ENCODE measurements around the gene KLHL11.
A peak's percentile ranks its signal among the peaks of the same experiment; 100 is the strongest.
"Not testable (repeated sequence)": the region's sequence is repeated elsewhere in the genome, so short reads cannot be mapped to it uniquely, and the experiment has no call there.

KLHL11 gene

DNA sequence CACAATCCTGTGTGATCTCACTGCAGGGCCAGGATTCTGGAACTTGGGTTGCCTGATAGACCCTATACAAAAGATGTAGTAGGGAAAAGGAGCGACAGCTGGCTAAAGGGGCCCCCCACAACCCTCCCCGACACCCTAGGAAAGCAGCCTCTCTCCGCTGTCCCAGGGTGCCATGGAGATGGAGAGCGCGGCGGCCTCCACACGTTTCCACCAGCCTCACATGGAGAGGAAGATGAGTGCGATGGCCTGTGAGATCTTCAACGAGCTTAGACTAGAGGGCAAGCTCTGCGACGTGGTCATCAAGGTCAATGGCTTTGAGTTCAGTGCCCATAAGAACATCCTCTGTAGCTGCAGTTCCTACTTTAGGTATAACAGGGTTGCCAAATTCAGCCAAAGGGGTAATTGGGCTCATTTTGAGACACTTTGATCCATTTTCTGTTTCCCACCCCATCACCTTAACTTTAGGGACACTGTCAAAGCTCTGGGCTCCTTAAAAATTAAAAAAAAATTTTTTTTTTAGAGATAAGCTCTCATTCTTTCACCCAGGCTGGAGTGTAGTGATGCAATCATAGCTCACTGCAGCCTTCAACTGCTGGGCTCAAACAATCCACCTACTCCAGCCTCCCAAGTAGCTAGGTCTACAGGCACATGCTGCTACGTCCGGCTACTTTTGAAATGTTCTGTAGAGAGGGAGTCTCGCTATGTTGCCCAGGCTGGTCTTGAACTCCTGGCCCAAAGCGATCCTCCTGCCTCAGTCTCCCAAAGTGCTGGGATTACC lies 27.3 kb downstream of the KLHL11 start, which contains the start of gene KLHL10:
TSS of gene KLHL10 (plus strand) at position 65 of the 778 bp plus-strand sequence. CDS start at position 173, 108 bp downstream.
- DNase-seq, result no peak

DNA sequence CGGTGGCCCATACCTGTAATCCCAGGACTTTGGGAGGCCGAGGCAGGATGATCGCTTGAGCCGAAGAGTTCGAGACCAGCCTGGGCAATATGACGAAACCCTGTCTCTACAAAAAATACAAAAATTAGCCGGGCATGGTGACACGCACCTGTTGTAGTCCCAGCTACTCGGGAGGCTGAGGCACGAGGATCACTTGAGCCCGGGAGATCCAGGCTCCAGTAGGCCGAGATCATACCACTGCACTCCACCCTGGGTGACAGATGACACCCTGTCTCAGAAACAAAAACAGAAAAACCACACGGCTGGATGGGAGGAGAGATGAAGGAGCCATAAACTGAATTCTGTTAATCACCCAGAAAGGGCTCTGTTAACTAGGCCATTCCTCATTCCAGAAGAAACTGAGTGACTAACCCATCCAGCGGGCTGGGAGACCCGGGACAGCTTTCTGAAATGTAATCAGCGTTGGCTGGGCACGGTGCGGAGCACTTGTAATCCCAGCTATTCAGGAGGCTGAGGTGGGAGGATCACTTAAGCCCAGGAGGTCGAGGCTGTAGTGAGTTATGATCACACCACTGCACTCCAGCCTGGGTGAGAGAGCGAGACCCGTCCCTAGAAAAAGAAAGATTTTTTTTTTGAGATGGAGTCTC lies 28.6 kb downstream of the KLHL11 start:
- DNase-seq, result no peak

DNA sequence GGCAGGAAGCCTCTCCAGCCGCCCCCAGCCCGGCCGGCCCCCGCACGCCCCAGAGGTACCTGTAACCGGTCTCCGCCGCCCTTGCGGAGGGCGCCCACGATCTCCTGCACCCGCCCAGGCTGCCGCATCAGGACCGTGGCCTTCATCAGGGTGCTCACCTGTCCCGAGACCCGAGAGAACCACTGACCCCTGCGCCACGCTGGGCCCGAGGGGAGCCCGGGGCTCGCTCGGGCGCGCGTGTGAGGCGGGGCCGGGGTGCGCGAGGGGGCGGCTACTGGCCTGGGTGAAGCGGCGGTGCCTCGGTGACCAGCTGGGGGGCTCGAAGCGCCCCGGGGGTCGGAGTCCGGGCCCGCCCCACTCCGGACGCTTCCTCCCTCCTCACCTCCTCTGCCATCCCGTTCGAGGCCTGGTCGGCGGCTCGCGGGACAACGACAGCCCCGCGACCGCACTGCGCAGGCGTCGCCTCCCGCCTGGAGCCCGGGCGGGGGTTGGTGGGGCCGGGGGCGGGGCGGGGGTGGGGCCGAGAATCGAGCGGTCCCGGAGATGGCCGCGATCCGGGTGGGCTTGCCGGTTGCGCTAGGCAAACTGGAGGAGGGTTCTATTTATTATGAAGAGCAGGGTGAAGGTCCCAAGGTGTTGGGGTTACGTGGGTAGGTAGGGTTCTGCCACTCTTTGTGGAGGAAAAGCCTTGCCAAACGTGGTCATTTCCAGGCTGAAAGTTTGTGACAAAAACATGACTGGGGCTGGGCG lies 29.2 kb downstream of the KLHL11 start, which contains the start of gene NT5C3B:
TSS of gene NT5C3B (minus strand) at position 433 of the 750 bp plus-strand sequence. CDS start at position 394, 39 bp downstream.
- DNase-seq, result peak in 45 of 51 donors; percentile 6 to 78 (median 44)

DNA sequence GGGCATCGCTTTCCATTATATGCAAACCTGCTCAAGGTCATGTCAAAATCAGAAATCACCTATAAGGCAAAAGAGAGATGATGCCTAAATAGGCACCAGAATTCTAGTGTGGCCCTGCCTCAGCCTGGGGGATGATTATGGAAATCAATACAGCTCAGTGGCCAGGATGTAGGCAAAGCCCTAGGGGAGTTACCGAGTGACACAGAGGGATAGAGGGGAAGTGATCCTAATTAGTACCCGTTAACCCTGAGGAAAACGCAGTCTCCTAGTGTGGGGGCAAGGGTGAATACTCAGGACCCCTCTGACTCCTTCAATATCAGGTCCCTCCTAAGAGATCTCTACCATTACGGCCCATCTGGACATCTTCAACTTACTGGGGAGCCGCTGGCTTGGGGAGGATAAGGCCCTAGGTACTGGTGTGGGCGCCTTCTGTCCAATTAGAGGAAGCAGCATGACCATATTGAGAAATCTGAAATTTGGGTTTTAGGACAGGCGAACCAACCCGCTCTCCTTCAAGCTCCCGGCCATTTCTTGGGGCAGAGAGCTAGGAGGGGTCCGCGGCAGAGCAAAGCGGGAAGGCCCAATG lies 29.9 kb downstream of the KLHL11 start:
- DNase-seq, result peak in 2 of 51 donors; percentile 10 to 13

DNA sequence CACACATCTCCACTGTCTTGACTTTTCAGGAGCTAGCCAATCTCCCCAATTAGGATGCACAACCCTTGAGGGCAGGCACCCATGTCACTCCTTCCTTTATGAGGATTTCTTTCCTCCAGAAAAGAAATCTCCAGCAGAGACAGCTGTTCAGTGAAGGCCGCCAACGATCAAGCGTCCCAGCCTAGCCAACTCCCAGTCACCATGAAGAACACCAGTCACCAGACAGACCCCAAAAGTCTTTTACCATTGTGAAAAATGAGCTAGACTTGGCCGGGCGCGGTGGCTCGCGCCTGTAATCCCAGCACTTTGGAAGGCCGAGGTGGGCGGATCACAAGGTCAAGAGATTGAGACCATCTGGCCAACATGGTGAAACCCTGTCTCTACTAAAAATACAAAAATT lies 35.3 kb downstream of the KLHL11 start:
- not testable (repeated sequence) for DNase-seq

DNA sequence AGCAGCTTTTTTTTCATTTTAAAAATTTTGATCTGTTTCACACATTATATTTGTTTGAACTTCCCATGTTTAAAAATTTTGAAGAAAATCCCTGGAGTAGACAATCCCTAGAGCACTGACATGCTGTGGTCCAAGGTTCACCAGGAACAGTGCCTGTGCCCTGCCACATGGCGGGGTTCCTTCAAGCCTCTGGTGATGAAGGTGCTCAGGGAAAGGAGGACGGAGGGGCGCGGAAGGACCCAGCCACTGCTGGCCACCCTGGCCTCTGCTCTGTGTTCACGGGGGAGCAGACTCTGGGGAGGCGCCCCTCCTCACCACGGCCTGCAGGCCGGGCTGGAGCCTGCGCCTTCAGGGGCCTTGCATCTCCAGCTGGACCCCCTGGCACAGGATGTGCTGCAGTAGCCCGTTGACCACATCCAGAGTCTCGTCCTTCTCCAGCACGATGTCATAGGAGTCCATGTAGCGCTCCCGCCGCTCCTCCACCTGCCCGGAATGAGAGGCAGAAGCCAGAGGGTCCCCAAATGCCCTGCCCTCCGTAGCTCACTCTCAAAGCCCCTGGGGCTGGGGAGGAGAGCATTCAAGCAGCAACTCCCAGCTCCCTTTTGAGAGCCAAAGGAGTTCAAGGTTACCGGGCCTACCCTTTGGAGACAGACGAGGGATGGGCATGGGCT lies 39.9 kb downstream of the KLHL11 start:
- DNase-seq, result no peak

DNA sequence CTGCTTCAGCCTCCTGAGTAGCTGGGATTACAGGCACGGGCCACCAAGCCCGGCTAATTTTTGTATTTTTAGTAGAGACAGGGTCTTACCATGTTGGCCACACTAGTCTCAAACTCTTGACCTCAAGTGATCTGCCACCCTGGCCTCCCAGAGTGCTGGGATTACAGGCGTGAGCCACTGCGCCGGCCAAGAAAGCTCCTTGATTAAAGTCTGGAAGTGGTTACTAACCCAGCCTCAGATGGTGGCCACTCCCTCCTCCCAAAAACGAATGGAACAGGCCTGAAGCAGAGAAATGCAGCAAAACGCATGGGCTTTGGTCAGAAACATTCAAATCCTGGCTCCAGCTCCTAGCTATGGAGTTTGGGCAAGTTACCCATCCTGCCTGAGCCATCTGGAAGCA lies 41.1 kb downstream of the KLHL11 start:
- DNase-seq, result no peak

DNA sequence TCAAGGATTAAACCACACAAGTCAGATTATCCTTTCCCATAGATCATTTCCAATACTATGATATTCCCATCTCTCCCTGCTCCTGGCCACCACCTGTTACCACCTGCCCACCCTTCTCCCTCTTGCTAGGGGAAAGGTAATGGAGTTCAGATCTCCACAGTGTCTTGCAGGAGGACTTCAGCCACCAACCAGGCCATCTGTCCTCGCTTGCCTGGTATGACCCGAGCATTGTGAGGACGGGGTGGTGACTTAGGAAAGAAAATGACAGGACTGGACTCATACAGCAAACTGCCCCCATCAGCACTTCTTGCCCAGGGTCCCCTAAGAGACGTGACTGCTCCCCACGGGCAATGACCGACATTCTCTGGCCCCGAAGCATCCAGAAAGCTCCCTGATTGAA lies 41.6 kb downstream of the KLHL11 start:
- DNase-seq, result no peak

DNA sequence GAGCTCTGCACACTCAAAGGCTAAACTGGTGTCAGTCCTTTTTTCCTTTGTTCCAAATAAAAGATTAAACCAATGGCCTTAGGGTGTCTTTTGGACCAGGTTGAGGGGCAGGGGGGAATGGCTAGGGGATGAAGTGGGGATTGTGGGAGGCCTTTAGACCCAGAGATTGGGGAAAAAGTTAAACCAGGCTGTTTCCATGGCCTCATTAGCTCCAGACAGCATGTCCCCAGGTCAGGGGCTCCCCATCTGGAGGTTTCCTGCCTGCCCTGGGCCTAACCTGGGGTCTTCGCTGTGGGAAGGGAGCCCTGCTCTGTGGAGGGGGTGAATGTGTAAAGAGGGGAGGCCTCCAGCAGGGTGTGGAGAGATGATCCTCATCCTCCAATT lies 42.1 kb downstream of the KLHL11 start:
- DNase-seq, result no peak

DNA sequence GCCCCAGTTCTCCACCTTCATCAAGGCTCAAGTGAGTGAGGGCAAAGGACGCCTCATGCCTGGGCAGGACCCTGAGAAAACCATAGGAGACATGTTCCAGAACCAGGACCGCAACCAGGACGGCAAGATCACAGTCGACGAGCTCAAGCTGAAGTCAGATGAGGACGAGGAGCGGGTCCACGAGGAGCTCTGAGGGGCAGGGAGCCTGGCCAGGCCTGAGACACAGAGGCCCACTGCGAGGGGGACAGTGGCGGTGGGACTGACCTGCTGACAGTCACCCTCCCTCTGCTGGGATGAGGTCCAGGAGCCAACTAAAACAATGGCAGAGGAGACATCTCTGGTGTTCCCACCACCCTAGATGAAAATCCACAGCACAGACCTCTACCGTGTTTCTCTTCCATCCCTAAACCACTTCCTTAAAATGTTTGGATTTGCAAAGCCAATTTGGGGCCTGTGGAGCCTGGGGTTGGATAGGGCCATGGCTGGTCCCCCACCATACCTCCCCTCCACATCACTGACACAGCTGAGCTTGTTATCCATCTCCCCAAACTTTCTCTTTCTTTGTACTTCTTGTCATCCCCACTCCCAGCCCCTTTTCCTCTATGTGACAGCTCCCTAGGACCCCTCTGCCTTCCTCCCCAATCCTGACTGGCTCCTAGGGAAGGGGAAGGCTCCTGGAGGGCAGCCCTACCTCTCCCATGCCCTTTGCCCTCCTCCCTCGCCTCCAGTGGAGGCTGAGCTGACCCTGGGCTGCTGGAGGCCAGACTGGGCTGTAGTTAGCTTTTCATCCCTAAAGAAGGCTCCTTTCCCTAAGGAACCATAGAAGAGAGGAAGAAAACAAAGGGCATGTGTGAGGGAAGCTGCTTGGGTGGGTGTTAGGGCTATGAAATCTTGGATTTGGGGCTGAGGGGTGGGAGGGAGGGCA lies 42.7 kb downstream of the KLHL11 start:
- no peak for DNase-seq

DNA sequence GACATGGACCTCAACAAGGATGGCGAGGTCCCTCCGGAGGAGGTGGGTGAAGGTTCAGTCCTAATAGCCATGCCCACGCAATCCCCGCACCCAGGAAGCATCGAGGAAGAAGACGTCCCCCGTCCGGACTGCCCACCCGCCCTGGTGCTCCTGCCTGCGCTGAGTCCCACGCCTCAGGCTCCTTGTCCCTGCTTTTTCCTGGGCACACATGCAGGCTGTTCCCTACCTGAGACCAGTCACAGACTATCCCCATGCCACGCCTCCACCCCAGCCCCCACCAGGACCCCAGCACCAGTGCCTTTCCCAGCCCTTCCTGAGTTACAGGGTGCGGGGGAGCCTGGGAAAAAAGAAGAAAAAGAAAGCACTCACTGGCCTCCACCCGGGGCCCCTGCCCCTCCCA lies 43.4 kb downstream of the KLHL11 start:
- DNase-seq, result no peak

DNA sequence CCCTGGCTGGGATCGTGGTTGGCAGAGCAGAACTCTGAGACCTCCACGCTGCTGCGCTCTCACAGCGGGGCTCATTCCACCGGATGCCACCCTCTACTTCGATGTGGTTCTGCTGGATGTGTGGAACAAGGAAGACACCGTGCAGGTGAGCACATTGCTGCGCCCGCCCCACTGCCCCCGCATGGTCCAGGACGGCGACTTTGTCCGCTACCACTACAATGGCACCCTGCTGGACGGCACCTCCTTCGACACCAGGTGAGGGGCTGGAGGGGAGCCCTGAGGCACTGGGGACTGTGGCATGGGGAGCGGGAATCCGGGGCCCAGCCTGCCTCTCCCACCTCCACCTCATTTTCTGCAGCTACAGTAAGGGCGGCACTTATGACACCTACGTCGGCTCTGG lies 47.2 kb downstream of the KLHL11 start:
- DNase-seq, result no peak

DNA sequence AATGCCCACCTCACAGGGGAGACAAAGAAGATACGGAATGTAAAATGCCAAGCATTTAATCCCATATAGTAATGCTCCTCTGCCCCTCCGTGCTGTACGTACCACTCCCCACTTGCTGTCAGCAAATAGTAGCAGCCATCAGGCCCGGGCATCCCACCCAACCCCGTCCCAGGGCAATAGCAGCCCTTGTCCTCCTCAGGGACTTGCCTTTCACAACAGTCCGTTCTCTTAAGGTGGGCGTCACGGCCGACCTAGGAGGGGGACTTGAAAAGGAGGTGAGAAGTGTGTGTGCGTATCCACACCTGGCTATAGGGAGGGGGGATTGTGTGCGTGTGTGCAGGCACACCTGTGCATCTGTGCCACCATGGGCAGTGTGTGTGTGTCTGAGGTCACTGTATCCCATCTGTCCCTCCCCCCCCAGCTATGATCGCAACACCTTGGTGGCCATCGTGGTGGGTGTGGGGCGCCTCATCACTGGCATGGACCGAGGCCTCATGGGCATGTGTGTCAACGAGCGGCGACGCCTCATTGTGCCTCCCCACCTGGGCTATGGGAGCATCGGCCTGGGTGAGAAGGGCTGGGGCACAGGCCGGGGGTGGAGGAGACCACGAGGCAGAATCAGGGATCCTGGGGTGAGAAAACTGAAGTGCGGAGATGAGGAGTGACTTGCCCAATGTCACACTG lies 48.4 kb downstream of the KLHL11 start:
- DNase-seq, result no peak

DNA sequence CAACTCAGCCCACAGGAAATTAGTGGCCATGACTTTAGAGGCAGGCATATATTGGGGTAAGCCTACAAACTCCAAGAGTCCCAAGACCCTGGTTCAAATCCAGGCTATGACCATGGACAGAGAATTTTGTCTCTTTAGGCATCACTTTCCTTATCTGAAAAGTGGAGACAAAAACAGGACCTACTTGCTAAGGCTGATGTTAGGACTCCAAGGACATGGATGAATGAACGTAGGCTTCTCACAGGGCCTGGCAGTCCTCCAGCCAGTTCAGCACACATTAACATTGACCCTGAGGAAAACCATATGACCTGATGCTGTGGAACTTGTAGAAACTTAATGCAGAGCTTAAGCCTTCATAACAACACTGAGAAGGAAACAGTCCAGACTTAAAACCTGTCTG lies 51.0 kb downstream of the KLHL11 start:
- no peak for DNase-seq

DNA sequence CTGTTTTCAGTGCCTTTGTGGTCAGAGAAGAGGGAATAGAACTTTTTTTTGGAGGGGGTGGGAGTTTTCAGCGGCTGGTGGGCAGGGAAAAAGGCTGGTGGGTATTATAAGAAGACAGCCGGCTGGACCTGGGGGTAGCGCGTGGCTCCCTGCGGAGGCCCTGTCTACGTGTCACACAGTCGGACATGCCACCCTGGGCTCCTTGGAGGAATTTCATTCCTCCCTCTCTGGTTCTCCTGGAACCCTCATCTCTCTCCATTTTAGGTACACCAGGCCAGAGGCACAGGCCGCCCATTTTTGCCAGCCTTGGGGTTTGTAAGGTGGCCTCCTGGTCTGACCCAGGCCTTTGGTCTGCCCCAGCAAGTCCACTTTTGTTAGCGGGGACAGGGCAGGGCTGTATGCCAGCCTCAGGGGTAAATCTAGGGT lies 51.5 kb downstream of the KLHL11 start:
- DNase-seq, result no peak

DNA sequence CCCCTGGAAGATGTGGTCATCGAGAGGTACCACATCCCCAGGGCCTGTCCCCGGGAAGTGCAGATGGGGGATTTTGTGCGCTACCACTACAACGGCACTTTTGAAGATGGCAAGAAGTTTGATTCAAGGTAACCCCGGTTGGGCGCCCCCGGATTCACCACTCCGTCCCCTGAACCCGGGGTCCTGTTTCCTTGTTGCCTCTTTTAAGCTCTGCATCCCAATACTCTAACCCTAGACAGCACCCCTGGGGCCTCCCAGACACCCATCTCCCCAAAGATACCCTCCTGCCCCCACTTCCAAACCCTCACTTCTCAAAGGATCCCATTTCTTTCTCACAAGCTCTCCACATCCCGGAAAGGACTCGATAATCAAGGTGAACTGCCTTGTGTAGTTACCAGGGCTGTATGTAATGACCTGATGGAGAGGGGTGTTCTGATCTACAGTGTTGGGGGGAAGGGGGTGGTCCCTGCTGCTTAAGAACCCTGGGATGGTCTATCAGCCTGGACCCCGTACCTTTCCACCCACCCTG lies 52.0 kb downstream of the KLHL11 start:
- no peak for DNase-seq

DNA sequence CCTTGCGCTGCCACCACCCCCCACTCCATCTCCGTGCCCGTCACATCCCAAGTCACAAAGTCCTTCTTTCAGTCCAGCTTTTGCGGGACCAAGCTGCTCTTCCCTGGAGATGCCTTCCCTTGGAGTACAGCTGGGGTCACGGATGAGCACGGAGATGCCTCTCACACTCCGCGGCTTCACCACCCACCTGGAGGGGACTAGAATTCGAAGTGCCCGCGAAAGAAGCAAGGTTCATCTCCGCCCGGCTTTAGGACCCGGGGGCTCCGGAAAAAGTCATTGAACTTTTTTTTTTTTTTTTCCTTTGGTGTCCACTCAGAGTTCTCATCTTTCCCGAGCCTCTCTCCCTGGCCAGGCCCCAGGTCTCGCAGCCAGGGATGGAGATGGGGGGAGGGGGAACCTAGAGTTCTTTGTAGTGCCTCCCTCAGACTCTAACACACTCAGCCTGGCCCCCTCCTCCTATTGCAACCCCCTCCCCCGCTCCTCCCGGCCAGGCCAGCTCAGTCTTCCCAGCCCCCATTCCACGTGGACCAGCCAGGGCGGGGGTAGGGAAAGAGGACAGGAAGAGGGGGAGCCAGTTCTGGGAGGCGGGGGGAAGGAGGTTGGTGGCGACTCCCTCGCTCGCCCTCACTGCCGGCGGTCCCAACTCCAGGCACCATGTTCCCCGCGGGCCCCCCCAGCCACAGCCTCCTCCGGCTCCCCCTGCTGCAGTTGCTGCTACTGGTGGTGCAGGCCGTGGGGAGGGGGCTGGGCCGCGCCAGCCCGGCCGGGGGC lies 52.7 kb downstream of the KLHL11 start, which contains the start of gene FKBP10:
TSS of gene FKBP10 (plus strand) at position 624 of the 771 bp plus-strand sequence. CDS start at position 655, 31 bp downstream.
- peak in 38 of 51 donors; percentile 12 to 79 (median 46) for DNase-seq

All from hypothalamus (tissue), 51 donors.